Spleen (tissue), 7 donors: ENCODE data around the gene FUT9.

ENCODE experiments used
- CTCF ChIP-seq, 11 experiments: fragments of 200-600 bp in 7 of 11; fragments of 450-650 bp in 4 of 11; sonication (generic) in 4 of 11; IDR thresholded peaks in 8 of 11; conservative IDR thresholded peaks in 3 of 11; 1 replicate in 7 of 11; 2 replicates in 4 of 11; pipeline versions ENCODE4 v1.4.0 to v1.8.0; 2016 to 2021; ENCODE audit warnings: antibody characterized with exemption in 11 of 11, inconsistent platforms in 4 of 11, mild to moderate bottlenecking in 1 of 11
- POLR2A ChIP-seq, 3 donors: fragments of 450-650 bp; IDR thresholded peaks; one replicate each; pipeline ENCODE4 v1.5.1; 2017; ENCODE audit warnings: antibody characterized with exemption in 3 of 3, mild to moderate bottlenecking in 1 of 3
- donor health status: DM: no; HTN: no; CAD: no; lungs with moderate emphysema.
- donor health status: DM: no; HTN: no; CAD: no.
- donor health status: DM: no; HTN: no; CAD: no.

- no peak for TF ChIP-seq POLR2A (IDR thresholded peaks at IDR 0.05)
- no peak for TF ChIP-seq CTCF (IDR thresholded peaks at IDR 0.05 in 8 of 11, conservative IDR thresholded peaks at IDR 0.05 in 3 of 11)
Measured at GRCh38 chr6:96235927-96236326, 220.2 kb downstream of the FUT9 start.
